ENCODE measurements around the gene IMMP2L.

DNA sequence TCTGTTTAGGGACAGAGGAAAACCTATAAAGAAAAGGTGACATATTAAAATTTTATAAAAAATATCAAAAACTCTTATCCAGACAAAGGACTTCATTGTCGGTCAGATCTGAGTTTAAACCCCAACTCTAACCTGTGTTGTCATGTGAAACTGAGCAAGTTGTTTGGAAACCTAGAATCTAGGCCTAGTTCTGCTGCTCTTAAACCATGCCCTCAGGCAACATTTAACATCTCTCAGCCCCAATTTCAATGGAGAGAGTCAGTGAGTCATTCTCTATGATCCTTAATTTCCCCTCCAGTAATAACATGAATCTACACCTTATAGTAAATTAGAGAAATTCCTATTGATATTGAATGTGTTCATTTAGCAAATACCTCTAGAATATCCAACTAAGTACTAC is 192.3 kb downstream of the IMMP2L start:
- TF ChIP-seq, protein P1, sequence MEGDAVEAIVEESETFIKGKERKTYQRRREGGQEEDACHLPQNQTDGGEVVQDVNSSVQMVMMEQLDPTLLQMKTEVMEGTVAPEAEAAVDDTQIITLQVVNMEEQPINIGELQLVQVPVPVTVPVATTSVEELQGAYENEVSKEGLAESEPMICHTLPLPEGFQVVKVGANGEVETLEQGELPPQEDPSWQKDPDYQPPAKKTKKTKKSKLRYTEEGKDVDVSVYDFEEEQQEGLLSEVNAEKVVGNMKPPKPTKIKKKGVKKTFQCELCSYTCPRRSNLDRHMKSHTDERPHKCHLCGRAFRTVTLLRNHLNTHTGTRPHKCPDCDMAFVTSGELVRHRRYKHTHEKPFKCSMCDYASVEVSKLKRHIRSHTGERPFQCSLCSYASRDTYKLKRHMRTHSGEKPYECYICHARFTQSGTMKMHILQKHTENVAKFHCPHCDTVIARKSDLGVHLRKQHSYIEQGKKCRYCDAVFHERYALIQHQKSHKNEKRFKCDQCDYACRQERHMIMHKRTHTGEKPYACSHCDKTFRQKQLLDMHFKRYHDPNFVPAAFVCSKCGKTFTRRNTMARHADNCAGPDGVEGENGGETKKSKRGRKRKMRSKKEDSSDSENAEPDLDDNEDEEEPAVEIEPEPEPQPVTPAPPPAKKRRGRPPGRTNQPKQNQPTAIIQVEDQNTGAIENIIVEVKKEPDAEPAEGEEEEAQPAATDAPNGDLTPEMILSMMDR (IDR thresholded peaks at IDR 0.05) = no peak
- TF ChIP-seq POLR2A (IDR thresholded peaks at IDR 0.05) (no peak), POLR2AphosphoS5 (IDR thresholded peaks at IDR 0.05) (no peak)
